Effector CD8-positive, alpha-beta T cell (primary cell): Measurements from ENCODE around the gene CHST6.
A peak's percentile ranks its signal among the peaks of the same experiment; 100 is the strongest.
"Not testable (repeated sequence)": the region's sequence is repeated elsewhere in the genome, so short reads cannot be mapped to it uniquely, and the experiment has no call there.

Experiments
- DNase-seq: peaks from one replicate; lab custom pipeline; 2025; lab: John Stamatoyannopoulos, UW

The CHST6 gene

DNA sequence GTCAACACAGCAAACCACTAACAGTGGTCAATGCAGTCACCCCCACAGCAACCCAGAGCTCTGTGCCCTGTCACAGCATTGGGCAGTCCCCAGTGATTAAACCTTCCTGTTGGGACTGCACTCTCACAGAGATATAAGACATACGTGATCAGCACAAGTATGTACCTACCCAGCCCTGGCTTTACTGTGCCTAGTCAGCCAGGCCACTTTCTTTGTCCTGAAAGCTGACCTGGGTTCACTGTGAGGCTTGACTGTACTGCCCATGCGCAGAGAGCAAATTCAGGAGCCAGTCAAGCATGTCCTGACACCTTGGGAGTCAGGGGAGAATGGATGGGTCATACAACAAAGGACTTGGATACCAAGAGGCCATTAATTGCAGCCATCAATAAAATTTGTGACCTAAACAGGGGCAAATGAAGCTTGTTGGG lies 19.8 kb downstream of the CHST6 start:
- DNase-seq = no peak

DNA sequence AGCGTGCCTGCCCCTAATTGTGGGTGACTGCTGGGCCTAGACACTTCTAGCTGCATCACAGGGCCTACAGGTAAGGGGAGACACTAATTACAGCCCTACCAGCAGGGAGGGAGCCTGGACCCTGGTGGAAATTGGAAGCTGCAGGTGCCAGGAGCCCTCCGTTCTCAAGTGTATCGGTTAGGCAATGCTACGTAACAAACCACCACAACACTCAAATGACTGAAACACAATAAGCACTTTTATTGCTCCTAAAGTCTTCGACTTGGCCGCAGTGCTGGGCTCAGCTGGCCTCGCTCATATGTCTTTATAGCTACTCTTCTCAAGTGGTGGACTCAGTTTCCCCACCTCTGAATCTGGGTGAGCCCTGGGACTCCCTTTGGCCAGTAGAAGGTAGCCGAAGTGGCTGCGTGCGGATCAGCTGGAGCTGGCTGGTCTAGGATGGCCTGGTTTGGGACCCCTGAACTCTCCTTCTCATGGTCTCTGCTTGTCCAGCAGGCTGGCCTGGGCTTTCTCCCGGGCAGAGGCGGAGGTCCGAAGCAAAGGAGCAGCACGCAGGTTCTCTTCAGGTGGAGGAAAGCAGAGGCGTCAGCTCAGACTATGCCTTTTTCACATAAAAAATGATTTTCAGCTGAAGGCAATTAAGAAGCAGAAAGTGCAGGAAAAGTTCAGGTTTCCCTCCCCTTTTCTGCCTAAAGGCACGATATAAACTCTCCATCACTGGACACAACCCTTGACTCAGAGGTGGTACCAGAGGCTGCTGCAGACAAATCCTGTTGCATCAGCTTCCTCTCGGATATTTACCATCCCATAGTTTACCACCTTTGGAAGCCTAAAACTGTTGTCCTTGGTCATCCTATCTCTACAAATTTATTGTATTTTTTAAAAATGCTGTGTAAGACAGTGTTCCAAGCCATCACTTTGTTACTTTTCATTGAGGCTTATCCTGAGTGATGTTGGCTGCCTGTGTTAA lies 22.0 kb downstream of the CHST6 start:
- DNase-seq = no peak

DNA sequence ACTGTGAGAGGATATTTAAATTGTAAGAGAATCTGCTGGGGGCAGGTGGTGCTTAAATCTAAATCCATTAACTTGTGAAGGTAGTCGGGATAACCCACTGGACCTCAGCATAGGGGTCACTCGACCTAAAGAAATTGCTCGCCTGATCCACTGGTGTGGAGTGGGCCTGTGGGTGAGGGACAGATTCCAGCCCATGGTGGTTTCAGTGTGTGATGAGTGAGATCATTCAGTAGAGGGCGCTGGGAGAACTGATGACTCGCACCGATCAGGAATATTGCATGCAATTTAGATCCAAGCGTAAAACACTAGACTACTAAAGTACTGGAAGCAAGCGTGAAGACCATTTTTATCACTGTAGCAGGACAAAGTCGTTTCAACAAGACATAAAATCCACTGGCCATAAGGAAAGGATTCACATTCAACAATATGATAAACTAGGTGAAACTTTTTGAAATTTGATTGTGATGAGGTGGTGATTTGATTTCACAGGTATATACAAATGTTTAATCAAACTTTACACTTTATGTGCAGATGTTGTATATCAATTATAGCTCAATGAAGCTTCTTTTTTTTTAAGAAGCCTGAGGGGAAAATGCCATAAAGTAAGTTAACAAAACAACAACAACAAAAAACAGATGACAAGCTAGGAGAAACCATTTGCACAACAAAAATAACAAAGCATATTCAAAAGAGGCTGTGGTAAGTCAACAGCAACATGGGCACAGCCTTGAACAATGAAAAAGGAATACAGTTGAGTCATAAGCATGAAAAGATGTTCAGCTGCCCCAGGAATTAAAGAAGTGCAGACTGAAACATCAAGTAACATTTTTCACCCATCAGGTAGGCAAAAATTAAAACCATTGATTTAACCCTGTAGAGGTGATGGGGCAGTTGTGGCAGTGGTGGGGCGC lies 23.3 kb downstream of the CHST6 start:
- no peak for DNase-seq

DNA sequence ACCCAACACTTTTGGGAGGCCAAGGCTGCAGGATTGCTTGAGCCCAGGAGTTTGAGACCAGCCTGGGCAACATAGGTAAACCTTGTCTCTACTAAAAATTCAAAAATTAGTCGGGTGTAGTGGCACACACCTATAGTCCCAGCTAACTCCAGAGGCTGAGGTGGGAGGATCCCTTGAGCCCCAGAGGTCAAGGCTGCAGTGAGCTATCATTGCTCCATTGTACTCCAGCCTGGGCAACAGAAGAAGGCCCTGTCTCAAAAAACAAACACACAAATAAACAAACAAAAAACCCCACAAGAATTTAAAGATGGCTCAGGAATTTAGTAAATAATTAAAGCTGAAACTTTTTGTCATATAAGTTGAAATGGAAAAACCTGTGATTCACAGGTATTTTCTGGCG lies 28.5 kb downstream of the CHST6 start:
- DNase-seq = no peak

- peak; percentile 98 for DNase-seq
Observed at GRCh38 chr16:75464122-75464918, 30.9 kb downstream of the CHST6 start, which contains the start of gene TMEM170A. TMEM170A (minus strand) TSS chr16:75464689; CDS start chr16:75464600, 89 bp downstream.

DNA sequence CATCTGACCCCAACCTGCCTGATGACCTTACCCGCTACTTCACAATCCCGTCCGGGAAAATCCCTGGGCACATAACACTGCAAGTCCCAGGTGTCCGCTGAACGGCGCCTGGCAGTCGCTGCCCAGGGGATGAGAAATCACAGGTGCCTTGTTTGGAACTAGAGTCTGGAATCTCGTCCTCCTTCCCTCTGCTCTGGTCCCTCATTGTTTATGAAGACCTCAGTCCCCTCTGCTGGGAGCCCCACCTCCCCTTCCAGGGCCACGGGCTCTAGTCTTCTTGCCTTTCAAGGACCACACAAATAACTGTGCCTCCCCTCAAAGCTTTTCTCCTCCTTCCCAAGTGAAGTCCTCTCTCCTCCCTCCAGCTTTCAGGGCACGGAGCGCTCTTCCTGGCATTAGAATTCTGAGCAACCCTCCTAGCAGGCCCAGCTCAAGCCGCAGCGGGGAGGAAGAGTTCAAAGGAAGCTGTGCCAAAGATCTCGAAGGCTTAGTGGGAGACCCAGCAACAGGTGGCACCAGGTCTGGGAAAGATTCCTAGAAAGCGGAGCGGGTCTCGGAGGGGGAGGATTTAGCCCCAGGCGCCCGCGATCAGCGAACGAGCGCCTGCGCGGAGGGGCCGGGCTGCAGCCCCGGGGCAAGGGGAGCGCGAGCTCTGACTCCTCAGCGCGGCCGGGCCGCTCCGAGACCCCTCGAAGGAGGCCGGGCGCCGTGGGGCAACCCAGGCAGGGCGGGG lies 31.7 kb downstream of the CHST6 start:
- DNase-seq = not testable (repeated sequence)

DNA sequence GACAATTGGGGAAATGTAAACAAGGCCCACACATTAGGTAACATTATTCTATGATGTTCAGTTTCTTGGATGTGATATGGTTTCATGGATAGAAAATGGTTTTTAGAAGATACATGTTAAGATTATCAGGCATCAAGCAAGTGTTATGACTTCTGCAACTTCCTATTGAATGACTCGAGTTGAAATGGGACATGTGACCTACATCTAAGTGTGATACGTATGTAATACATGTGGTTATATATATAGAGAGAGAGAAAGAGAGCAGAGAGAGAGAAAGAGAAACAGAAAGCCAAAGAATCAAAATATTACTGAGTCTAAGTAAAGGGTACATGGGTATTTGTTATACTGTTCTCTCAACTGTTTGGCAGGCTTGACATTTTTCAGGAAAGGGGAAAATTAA lies 32.4 kb downstream of the CHST6 start:
- no peak for DNase-seq

DNA sequence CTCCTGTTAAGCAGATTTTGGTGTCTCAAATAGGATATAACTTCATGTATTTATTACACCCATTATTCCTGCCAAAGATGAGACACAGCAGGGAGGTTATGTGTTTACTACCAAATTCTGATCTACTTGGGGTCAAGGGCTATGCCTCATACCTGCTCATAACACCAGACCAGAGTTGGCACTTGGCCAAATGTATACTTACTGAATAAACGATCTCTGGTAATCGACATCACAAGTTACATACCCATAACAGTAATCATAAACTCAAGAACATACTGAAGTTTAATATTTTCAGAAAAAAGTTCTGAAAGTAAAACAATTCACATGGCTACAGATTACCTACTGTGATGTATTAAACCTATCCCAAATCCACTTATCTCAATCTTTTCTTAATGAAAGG lies 33.7 kb downstream of the CHST6 start:
- no peak for DNase-seq

- no peak for DNase-seq
Observed at GRCh38 chr16:75460446-75460845, 34.8 kb downstream of the CHST6 start.

- no peak for DNase-seq
Observed at GRCh38 chr16:75459691-75460090, 35.5 kb downstream of the CHST6 start.

- no peak for DNase-seq
Observed at GRCh38 chr16:75458439-75458838, 36.8 kb downstream of the CHST6 start.

DNA sequence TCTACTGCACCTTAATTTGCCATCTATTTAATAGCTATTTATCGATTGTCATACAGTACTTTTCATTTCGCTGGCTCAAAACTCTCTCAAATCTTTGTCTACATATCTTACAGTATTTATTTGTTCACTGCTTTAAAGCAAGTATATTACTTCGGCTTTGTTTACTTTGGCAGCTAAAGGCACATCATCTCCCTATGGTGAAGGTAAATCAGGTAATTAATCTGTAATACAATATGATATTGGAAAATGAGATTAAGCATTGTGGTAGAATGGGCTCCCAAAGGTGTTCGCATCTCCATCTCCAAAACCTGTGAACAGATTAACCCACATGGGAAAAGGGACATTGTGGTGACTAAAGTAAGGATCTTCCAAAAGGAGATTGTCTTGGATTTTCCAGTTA lies 37.2 kb downstream of the CHST6 start:
- no peak for DNase-seq

- DNase-seq = no peak
Observed at GRCh38 chr16:75457485-75458021, 37.7 kb downstream of the CHST6 start.

GRCh38 chr16:75456971-75457370 lies 38.3 kb downstream of the CHST6 start:
- no peak for DNase-seq

DNA sequence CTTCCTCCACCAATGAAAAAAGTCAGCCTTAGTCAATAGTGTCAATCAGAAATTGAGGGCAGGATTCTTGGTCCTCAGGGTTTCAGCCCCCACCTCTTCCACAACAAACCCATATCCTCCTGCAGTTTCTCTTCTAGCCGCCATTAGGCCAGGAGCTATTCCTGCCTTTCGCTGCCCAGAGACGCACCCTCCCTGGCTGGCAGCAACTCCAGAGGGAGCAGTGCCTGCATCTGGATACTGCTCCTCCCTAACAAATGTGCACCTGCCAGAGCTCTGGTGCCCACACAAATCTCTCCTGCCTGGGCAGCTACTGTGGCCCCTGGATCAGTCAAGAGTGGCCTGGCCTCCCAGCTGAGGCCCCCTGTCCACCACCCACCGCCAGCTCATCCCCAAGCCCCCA lies 38.8 kb downstream of the CHST6 start:
- not testable (repeated sequence) for DNase-seq

DNA sequence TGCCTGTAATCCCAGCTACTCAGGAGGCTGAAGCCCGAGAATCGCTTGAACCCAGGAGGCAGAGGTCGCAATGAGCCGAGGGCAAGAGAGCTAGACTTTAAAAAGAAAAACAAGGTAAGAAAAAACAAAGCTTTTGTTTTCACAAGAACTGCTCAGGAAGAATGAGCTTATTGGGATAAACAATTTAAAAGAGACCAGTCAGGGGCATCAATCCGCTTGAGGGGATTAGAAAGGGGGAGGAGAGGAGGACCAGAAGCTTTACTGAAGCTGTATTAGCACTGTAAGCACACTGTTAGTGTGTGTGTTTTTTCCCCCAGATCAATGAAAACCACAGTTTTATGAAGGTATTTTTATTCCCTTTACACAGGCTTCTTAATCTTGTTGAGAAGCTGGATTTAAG lies 39.6 kb downstream of the CHST6 start:
- no peak for DNase-seq

DNA sequence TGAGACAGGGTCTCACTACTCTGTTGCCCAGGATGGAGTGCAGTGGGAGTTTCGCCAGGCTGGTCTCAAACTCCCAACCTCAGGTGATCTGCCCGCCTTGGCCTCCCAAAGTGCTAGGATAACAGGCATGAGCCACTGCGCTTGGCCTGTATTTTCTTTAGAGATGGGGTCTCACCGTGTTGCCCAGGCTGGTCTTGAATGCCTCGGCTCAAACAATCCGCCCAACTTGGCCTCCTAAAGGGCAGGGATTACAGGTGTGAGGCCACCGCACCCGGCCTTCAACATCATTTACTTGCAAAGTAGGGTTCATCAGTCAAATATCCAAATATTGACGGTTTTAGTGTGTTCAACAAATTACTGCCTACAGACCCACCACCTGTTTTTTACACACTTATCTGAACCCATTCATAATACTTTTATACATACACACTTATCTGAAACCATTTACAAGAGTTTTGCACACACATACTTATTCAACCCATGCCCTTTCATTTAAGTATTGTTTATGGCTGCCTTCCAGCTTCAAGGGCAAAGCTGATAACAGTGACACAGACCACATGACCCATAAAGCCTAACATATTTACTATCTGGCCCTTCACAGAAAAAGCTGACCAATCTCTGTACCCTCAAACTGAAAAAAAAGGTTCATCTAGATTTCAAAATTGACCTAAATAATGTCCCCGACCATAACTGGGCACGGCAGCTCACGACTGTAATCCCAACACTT lies 42.6 kb downstream of the CHST6 start:
- DNase-seq = no peak

DNA sequence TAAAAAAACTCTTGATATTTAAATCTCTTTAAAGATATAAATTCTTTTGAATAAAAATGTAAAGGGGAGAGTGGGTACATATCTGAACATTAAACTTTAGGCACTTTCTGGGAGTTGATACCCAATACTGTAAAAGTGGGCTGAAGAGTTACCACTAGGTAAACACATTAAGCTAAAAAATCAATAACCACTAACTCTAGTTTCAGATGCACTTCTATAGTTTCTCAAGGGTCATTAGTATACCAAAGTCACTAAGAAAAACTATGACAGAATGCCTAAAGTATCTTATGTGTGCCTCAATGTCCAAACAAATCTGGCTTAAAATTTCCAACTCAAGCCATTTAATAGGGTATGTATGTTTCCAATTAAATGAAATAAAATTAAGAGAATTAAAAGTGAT lies 48.8 kb downstream of the CHST6 start:
- DNase-seq = no peak

DNA sequence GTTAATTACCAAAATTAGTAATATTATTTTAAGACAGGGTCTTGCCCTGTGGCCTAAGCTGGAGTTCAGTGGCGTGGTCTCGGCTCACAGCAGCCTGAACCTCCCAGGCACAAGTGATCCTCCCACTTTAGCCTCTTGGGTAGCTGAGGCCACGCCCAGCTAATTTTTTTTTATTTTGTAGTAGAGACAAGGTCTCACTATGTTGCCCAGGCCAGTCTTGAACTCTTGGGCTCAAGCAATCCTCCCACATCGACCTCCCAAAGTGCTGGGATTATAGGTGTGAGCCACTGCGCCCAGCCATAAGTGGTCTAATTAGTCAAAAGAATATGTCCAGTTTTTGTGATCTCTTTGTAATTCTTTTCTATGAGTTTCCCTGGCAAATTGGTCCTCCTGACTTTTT lies 49.9 kb downstream of the CHST6 start:
- no peak for DNase-seq

GRCh38 chr16:75443298-75443697 lies 51.9 kb downstream of the CHST6 start:
- no peak for DNase-seq
